ENCODE results near the gene BIRC2. TPM values are rescaled to one million over a fixed set of nuclear protein-coding genes. Genes with fewer than 3 reads are reported as not detected.
"Not testable (repeated sequence)": the region's sequence is repeated elsewhere in the genome, so short reads cannot be mapped to it uniquely, and the experiment has no call there.

The BIRC2 gene
- total RNA-seq, 1 donor from 2014 or later, result 125 TPM

DNA sequence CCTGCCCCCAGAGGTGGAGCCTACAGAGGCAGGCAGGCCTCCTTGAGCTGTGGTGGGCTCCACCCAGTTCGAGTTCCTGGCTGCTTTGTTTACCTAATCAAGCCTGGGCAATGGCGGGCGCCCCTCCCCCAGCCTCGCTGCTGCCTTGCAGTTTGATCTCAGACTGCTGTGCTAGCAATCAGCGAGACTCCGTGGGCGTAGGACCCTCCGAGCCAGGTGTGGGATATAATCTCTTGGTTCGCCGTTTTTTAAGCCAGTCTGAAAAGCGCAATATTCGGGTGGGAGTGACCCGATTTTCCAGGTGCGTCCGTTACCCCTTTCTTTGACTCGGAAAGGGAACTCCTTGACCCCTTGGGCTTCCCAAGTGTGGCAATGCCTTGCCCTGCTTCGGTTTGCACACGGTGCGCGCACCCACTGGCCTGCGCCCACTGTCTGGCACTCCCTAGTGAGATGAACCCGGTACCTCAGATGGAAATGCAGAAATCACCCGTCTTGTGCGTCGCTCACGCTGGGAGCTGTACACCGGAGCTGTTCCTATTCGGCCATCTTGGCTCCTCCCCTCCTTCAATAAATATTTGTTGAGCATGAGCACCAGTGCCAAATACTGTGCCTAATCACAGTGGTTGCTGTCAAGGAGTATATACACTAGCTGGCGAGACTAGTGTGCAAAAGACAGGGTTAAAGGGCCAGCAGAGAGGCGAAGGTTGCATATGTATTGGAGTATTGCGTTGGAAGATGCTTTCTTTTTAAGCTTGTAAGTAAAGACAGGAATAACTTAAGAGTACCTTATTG is 27.8 kb downstream of the BIRC2 start:
- not testable (repeated sequence) for DNase-seq (ENCODE audit: low read depth)

DNA sequence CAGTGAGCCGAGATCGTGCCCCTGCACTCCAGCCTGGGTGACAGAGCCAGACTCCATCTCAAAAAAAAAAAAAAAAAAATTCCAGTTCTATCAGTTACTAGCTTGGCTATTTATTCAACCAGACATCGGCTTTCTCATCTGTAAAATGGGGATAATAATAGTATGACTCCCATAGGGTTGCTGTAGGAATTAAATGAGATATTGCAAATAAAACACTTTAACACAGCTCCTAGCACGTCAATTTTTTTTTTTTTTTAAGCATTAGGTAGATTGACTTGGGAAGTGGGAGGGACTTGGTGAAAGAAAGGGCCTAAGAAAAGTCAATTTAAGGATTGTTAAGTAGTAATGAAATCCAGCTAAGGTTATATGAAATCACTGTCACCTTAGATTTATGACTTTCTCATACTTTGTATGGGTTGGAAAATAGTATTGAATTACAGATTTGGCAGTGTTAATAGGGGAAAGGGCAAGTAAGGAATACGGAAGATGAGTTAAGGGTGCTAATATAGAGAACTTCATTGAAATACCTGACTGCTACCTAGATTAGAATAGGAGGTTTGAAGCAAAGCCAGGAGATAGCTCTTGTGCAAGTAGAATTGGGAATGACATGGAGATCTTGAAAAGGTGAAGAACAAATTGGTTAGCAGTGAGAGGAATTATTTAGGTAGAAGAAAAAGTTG is 28.8 kb downstream of the BIRC2 start:
- DNase-seq (ENCODE audit: low read depth), result no peak

DNA sequence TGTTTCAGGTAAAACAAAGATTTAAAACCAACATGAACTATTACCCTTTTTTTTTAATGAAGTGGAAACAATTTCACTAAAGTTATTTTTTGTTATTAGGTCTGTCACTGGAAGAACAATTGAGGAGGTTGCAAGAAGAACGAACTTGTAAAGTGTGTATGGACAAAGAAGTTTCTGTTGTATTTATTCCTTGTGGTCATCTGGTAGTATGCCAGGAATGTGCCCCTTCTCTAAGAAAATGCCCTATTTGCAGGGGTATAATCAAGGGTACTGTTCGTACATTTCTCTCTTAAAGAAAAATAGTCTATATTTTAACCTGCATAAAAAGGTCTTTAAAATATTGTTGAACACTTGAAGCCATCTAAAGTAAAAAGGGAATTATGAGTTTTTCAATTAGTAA is 30.9 kb downstream of the BIRC2 start:
- DNase-seq (ENCODE audit: low read depth), result no peak

DNA sequence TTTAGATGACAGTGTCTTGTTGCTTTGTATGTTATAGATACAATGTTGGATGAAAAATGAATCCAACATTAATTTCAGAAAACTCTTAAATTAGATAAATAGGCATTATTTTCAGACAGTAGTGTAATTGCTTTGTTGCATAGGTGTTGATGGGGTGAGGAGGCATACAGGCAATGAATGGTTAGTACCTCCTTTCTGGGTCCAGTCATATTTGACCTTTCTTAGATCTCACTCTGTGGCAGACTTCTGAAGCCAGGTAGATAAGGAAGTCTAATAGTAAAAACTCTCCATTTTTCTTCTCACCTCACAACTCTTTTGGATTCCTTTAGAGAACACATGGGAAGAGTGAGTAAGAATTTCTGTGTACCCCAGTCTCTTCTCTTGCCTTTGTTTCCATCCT is 31.8 kb downstream of the BIRC2 start:
- no peak for DNase-seq (ENCODE audit: low read depth)

DNA sequence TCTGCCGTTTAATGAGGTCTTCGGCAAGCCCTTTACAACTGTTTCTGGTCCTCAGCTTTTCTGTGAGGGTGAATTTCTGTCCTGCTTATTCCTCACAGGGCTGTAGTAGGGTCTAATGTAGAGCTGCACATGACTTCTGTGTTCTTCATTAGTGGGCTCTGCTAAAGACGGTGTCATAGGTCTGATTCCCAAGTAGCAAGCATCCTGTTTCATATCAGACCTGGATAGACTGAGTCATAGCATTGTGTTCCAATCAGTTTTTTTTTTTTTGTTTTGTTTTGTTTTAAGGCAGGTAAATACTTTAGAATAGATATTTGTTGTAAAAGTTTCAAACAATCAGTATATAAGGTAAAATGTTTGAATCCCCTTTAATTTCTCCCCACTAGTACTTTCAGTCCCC is 35.4 kb downstream of the BIRC2 start:
- DNase-seq (ENCODE audit: low read depth), result no peak

DNA sequence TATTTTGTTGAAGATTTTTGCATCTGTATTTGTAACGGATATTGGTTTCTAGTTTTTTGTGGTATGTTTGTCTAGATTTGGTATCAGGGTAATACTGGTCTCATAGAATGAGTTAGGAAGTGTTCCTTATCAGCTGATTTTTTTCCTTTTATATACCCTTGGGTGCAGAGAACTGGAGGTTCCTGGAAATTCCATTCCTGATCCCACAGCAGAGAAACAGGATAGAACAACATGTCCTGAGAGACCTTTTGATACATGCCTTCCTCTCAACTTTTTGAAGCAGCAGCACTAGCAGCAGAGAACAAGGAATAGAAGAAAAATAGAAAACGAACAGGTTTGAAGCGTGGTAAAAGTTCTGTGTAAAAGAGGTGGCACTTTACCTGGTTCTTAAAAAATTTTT is 36.8 kb downstream of the BIRC2 start:
- no peak for DNase-seq (ENCODE audit: low read depth)

DNA sequence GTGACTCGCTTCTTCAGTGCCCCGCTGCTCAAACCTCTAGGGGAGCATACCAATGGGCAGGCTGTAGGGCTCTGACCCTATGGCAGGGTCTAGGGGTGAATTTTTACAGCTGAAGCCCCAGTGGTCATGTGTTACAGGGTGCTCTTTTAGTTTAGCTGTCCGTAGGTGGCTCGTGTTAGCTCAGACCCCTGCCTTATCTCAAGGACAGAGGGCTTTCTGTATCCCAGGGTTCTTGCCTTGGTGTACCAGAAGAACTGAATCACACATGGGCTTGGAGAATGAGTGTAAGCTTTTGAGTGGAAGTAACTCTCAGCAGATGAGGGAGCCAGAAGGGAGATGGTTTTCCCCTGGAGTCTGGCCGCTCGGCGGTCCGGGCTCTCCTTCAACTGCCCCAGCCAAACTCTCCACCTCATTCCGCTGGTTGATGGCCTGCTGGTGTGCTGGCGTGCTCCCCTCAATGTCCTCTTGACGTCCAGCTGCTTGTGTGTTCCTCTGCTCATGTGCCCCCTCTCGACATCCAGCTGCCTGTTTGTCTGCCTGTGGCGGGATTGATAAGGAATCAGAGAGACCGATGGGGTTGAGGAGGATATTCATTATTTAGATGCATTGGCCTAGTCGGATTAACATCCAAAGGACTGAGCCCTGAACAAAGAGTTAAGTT is 37.5 kb downstream of the BIRC2 start:
- no peak for DNase-seq (ENCODE audit: low read depth)

DNA sequence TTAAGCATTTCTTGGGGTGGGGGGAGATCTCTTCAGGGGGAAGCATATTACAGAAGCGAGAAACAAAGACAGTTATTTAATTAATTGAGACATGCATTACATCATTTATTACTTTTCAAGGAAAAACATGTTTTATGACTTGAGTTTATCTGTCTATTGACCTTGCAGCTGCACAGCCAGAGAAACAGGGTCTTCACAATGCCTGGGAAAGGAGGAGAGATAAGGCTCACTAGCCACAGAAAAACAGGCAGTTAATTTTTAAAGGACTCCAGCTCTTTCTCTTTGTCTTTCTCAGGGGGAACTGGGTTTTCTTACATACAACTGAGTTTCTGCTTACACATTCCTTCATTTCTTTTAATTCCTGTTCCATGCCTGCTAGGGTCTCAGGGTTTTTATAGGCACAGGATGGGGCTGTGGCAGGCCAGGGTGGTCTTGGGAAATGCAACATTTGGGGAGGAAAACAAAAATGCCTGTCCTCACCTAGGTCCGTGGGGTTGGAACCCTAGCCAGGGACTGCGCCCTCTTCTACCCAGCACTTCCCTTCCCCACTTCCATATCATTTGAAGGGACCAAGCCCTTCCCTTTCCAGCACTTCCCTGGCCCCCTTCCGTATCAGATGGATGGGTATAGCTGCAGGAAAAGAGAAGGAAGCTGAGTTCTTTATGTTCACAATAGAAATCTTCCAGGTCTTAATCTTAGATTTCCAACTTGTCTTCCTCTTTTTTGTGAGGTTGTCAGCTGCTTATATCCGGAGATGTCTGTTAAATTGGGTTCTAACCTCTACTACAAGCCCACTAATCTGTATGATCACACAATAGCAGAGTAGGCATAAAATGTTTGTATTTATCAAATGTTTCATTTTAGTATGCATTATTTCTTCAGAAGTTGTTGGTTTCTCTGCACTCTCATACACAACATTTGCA is 38.3 kb downstream of the BIRC2 start:
- DNase-seq (ENCODE audit: low read depth), result peak; percentile 23

DNA sequence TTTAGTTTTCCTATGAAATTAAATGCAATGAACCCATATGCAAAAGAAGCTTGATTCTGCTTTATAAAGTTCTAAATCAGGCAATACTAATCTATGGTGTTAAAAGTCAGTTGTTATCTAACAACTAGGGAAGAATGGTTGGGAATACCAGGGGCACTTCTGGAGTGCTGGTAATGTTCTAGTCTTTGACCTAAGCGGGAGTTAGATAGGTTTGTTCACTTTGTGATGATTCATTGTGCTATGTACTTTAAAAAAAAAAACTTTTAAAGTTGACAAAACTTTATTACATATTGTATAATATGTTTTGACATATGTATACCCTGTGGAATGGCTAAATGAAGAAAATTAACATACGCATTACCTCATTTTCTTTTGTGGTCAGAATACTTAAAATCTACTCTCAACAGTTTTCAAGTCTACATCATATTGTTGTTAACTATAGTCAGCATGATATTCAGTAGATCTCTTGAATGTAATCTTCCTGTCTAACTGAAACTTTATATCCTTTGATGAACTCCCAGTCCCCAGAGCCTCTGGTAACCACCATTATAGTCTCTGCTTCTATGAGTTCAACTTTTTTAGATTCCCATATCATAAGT is 39.2 kb downstream of the BIRC2 start:
- no peak for DNase-seq (ENCODE audit: low read depth)

DNA sequence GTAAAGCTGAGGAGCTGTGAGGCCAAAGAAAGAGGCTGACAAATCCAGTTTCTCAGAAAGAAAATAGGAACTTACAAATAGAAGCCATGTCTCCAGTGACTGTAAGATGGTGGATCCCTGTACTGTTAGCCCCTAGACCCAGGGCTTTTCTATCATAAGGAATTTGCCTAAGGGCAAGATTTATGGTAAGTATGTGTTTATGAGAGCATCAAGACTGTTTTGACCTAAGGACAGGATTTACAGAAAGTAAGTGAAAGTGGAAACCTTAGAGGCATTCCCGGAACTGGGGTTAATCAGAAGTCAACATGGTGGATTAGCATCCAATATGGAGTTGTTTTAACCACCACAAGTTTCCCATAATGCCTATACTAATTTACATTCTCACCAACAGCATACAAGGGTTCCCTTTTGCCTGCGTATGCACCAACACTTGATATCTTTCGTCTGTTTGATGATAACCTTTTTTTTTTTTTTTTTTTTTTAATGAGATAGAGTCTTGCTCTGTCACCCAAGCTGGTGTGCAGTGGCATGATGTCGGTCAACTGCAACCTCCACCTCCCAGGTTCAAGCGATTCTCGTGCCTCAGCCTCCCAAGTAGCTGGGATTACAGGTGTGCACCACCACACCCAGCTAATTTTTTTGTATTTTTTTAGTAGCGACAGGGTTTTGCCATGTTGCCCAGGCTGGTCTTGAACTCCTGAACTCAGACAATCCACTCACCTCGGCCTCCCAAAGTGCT is 40.2 kb downstream of the BIRC2 start:
- no peak for DNase-seq (ENCODE audit: low read depth)

DNA sequence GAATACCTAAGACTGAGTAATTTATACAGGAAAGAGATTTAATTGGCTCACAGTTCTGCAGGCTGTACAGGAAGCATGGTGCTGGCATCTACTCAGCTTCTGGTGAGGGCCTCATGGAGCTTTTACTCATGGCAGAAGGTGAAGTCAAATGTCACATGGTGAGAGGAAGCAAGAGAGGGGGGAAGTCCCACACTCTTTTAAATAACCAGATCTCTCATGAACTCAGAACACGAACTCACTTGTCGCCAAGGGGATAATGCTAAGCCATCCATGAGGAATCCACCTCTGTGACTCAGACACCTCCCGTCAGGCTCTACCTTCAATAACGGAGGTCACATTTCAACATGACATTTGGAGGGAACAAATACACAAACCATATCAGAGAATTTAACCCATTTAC is 42.2 kb downstream of the BIRC2 start:
- peak; percentile 28 for DNase-seq (ENCODE audit: low read depth)

DNA sequence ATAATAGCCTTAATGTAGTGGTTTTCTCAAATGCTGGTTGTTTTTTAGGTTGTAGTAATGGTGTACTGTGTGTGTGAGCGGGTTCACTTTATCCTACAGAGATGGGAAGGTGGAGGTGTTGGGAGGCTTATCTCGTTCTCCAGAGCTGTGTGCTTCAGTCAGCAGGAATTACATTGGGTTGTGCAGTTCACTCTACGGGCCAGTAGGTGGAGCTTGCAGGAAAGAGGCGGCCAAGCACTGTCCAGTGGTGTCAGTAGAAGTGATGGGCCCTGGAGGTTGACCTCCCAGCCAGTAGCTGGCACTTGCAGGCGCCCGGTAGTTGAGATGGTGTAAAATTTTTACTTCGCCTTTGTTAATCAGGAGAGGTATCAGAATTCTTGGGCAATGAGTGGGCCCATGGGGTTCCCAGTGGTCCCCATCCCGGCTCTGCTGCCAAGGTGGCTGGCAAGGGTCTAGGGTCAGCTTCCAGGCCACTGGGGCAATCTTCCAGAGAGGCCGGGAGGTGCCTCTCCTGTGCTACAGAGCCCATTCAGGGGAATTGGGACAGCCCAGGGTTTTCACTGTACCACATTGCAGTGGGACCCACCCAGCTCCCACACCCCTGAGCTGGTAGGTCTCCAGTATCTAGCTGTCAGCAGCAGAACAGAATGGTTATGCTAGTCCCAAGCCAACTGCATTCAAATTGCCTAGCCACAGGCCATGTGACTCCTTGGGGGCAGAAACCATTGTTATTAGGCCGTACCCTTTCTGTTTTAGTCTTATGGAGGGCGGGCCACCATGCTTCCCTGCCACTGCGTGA is 43.9 kb downstream of the BIRC2 start:
- DNase-seq (ENCODE audit: low read depth), result peak; percentile 59

DNA sequence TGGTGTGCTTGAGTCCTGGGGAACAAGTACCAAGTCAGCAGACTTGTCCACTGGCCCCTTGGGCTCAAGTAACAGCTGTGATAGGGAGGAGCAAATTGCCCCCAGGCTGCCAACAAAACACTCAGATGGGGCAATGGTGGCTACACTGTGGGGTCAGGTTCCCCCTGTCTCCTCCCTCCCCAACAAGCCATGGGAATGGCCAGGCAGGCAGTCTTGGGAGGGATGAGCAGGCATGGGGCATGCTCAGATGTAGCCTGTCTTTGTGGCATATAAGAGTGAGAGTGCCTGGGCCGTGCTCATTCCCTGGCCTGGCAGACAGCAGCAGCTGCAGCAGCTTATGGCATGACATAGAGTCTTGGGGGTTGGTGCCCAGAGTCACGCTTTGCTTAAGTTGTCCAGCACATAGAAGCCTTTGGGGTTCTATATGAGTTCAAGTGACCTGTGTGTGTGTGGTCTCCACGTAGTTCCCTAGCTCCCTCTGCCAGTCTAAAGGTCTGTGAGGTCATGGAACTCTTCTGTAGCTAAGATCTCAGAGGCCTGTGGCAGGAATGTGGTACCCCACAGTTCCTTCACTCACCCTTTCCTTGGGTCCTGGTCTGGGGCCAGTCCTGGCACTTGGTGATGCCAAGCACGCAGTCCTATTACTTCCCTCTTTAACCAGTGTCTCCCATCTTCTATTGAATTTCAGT is 44.7 kb downstream of the BIRC2 start:
- no peak for DNase-seq (ENCODE audit: low read depth)

DNA sequence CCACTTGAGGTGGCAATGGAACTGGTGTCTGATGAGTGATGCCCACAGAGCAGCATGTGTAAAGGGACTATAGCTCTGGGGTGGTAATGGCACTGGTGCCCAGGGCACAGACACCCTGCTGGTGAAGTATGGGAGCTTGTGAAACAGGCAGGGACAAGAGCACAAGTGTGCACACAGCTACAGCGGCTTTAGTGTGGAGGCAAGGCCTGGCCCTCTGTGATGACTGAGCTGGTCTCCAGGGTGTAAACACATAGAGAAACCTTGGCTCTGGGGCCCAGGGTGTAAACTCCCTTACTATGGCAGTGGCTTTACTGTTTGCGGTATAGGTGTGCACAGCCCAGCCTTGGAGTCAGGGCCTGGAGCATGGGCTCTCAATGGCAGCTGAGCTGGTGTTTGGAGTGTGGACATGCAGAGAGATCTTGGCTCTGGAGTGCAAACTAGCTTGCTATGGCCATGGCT is 46.3 kb downstream of the BIRC2 start:
- DNase-seq (ENCODE audit: low read depth), result no peak

DNA sequence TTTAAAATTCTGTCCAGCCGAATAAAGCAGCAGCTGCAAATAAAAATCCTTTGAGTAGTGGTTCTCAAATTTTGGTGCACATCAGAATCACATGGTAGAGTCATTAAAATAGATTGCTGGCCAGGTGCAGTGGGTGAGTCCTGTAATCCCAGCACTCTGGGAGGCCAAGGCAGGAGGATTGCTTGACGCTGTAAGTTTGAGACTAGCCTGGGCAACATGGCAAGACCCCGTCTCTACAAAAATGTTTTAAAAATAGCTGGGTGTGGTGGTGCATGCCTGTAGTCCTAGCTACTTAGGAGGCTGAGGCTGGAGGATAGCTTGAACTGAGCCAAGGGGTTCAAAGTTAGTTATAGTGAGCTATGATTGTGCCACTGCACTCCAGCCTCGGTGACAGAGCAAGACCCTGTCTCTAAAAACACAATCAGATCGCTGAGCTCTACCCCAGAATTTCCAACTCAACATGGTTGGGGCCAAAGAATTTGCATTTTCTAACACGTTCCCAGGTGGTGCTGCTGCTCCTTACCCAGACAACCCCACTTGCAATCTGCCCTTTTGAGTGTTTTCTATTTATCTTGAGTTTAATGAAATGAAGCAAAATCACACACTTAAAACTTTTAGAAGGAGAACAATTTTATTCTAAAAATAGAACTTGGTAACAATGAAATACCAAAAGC is 48.8 kb downstream of the BIRC2 start:
- no peak for DNase-seq (ENCODE audit: low read depth)

DNA sequence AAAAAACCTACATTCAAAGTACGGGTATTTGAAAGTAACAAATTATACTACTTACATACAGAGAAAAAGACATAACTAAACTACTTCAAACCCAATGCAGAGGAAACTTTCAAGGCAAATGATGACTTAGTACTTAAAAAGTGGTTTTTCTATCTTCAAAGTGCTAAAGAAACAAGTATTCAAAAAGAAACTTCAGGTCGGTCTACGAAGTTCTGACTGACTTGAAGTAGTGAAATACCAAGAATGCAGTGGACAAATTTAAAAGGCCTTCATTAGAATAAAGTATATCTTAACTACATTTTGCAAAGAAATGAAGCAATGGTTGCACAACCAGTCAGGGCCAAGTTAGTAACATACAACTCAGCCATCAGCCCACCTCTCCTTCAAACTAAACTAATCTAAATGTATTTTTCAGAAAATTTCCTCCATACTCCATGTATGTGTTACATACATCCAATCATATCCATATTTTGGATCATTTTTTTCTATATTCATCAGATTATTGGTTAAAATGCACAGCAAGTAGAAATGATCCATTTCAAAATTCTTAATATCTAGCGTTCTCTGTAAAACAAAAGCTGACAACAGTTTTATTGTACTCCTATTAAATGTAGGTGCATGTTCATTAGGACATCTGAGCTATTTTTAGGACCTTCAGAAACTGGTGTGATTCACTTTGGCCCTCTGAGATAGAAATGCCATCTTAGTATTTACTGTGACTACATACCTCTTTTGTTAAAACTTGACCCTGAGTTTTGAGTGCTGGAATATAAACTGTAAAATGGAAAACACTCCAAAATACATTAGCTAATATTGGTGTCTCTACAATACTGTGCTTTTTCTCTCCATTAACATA is 49.9 kb downstream of the BIRC2 start:
- DNase-seq (ENCODE audit: low read depth), result no peak

DNA sequence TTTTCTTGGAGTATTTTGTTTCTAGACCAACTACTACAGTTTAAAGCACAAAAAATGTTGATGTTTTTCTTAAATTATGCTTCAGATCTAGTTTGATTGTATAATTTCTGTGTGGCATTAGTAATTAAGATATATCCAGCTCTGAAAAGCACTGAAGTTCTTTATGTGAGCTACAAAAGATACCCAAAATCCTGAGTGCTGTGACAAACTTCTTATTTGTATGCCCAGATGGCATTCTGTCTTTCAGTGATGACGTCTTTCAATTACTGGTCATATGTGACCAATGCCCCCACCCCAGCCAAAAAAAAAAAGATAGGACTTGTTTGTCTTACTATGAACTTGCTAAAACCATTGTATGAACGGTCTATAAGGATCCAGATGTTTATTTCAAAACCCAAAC is 51.3 kb downstream of the BIRC2 start:
- no peak for DNase-seq (ENCODE audit: low read depth)

DNA sequence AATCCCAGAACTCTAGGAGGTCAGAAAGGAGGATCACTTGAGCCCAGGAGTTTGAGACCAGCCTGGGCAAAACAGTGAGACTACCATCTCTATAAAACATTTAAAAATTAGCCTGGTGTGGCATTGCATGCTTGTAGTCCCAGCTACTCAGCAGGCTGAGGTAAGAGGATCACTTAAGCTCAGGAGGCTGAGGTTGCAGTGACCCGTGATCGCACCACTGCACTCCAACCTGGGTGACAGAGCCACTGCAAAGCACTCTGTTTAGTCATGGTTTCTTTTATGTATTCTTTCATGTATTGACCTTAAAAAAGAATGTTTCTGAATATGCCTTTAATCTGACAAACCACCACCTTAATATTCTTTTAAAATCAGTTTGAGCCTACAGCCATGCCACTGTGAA is 52.2 kb downstream of the BIRC2 start:
- peak; percentile 32 for DNase-seq (ENCODE audit: low read depth)

Data from renal cortical epithelial cell (primary cell).